ENCODE results near the gene IGF1R.

The IGF1R gene

DNA sequence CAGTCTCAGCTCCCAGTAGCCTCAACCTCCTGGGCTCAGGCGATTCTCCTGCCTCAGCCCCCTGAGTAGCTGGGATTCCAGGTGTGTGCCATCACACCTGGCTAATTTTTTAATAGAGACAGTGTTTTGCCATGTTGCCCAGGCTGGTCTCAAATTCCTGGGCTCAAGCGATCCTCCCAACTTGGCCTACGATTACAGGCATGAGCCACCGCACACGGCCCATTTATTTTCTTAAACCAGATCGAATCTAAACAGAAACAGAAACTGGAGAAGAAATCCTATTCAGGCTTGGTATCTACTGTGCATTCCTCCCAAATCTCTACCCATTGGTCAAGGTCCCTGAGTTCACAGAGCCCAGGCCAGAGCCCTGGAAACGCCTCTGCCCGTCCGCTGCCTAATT lies 285.1 kb downstream of the IGF1R start:
- H3K4me3 ChIP-seq (ENCODE audit: low read depth, low read length): no peak overlapping the region
- TF ChIP-seq, protein P1, sequence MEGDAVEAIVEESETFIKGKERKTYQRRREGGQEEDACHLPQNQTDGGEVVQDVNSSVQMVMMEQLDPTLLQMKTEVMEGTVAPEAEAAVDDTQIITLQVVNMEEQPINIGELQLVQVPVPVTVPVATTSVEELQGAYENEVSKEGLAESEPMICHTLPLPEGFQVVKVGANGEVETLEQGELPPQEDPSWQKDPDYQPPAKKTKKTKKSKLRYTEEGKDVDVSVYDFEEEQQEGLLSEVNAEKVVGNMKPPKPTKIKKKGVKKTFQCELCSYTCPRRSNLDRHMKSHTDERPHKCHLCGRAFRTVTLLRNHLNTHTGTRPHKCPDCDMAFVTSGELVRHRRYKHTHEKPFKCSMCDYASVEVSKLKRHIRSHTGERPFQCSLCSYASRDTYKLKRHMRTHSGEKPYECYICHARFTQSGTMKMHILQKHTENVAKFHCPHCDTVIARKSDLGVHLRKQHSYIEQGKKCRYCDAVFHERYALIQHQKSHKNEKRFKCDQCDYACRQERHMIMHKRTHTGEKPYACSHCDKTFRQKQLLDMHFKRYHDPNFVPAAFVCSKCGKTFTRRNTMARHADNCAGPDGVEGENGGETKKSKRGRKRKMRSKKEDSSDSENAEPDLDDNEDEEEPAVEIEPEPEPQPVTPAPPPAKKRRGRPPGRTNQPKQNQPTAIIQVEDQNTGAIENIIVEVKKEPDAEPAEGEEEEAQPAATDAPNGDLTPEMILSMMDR (IDR thresholded peaks at IDR 0.05; ENCODE audit: borderline replicate concordance, insufficient read depth, low read depth, low read length): no peak

DNA sequence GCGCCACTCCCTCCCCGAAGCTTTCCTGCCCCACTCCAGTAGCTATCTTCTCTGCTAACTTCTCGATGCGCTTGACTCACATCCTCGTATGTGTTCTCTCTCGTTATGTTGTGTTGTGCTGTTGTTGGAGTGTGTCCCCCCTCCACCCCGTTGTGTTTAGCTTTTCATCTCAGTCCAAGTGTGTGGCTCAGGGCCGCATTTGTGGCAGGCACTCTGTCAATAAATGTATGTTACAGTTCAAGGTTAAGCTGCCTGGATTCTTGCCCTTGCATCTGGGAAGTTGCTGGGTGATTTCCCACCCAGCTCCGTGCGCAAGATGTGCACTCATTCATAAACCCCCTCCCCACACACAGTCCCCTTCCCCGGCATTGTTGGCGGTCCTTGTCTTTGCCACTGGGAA lies 287.4 kb downstream of the IGF1R start:
- no peak overlapping the region for H3K4me3 ChIP-seq (ENCODE audit: low read depth, low read length)
- TF ChIP-seq, protein P1 (IDR thresholded peaks at IDR 0.05; ENCODE audit: borderline replicate concordance, insufficient read depth, low read depth, low read length): no peak

DNA sequence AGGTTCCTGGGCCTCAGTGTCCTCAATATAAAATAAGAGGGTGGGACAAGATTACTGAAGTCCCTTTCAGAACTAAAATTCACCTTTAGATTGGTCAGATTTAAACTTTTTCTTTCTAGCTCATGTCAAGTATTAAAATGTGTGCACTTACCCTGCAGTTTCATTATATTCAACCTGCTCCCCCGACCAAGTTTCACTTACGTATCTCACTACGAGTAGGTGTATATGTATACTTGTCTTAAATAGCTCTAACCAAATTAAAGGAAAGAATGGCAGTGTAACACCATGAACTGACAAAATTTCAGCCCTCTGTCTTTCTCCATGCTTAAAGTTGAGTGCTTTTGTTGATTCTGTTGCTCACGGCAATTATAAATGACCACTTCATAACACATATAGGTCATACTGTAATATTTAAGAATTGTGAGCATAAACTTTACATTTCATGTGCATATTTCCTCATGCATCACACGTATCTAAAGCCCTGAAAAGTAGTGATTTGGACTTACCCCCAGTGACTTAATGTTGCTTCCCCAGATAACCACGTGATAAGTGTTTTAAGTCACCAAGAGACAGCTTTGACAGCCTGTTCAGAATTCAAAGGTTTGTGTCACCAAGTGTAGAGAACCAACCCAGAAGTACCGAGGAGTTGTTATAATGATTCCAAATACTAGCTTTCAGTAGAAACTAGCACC lies 289.2 kb downstream of the IGF1R start:
- TF ChIP-seq, protein P1 (IDR thresholded peaks at IDR 0.05; ENCODE audit: borderline replicate concordance, insufficient read depth, low read depth, low read length): no peak
- no peak overlapping the region for H3K4me3 ChIP-seq (ENCODE audit: low read depth, low read length)

DNA sequence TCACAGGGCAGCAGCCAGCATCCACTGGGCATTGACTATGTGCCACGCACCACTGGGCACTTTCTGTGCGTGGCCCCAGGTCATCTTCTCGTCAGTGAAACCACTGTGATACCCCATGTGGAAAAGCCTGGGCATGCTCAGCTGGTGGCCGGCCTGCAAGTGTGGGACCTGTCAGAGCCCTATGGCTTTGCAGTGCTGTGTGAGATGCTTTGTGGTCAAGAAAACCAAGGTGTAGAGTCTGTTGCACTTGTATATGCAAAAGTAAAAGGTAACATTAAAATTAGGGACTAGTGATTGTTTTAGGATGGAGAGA lies 289.7 kb downstream of the IGF1R start:
- H3K4me3 ChIP-seq (ENCODE audit: low read depth, low read length): no peak overlapping the region
- TF ChIP-seq, protein P1 (IDR thresholded peaks at IDR 0.05; ENCODE audit: borderline replicate concordance, insufficient read depth, low read depth, low read length): no peak

DNA sequence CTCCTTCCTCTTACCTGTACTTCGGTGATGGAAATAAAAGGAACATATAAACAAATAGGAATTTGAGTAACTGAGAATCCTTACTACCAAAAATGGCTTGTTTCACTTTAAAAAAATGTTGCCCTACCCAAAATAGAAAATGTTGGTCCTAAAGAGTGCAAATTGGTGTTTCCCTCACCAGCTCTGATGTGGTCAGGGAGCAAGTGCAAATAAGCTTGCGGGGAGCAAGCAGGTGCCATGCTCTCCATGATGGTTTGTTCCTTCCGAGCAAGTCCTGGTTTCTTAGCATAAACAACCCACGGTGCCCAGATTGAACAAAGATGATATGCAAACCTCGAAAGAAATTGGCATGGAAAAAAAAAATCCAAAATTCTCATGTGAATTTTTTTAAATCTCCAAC lies 290.5 kb downstream of the IGF1R start:
- TF ChIP-seq, protein P1 (IDR thresholded peaks at IDR 0.05; ENCODE audit: borderline replicate concordance, insufficient read depth, low read depth, low read length): no peak
- H3K4me3 ChIP-seq (ENCODE audit: low read depth, low read length): no peak overlapping the region

DNA sequence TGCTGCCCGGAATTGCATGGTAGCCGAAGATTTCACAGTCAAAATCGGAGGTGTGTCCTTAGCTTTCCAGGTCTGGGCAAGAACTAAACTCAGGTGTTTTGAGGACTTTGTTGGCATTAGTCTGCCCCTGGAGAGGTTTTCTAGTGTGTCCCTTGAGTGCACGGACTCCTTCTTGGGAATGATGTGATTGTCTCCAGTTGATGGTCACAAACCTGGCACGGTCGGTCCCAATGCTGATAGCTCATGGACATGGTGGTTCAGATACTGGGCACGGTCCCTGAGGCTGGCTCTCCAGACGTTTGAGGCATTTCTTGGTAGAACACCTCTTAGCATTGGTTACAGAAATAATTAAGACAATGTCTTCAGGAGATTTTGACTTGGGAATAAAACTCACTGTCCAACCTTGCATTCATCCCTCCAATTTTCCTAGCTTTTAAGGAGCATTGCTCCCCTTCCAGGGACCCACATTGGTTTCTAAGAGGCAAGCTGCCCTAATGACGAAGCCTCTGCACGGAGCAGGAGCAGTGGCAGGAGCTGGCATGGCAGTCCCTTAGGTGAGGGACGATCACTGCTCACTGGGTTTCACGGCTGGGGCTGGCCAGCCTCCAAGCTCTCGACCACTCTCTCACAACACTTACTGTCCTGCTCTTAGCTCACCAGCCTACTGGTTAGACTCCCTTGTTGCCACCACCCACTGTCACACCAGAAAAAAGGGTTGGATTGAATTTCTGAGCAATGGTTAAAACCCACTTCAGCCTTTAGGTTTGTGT lies 291.2 kb downstream of the IGF1R start:
- H3K4me3 ChIP-seq (ENCODE audit: low read depth, low read length): no peak overlapping the region
- TF ChIP-seq, protein P1 (IDR thresholded peaks at IDR 0.05; ENCODE audit: borderline replicate concordance, insufficient read depth, low read depth, low read length): no peak
